HG03558 (cell line): Measurements from ENCODE around the gene ITCH.
"Not testable (repeated sequence)": the region's sequence is repeated elsewhere in the genome, so short reads cannot be mapped to it uniquely, and the experiment has no call there.

ENCODE experiments used
- ATAC-seq: cut with Tn5 transposase; IDR thresholded peaks from one replicate; pipeline ENCODE4 v1.9.1; 2021; ENCODE audit warnings: moderate number of reproducible peaks; ENCODE audit not compliant: unreplicated experiment; ENCODE audit errors: extremely low read depth

Gene ITCH

GRCh38 chr20:34363062-34363464 is at the start of gene ITCH:
Gene ITCH (plus strand): TSS chr20:34363273. CDS start chr20:34393812, 30,539 bp downstream.
- ATAC-seq = peak; percentile 76

GRCh38 chr20:34315236-34315635 is 47.8 kb upstream of the ITCH start:
- no peak for ATAC-seq

GRCh38 chr20:34316196-34316814 is 46.8 kb upstream of the ITCH start:
- ATAC-seq = no peak

- ATAC-seq = no peak
Measured at GRCh38 chr20:34318609-34319443, 44.2 kb upstream of the ITCH start.

GRCh38 chr20:34320861-34321260 is 42.2 kb upstream of the ITCH start:
- no peak for ATAC-seq

GRCh38 chr20:34322267-34323105 is 40.6 kb upstream of the ITCH start:
- no peak for ATAC-seq

- no peak for ATAC-seq
Measured at GRCh38 chr20:34324541-34324940, 38.5 kb upstream of the ITCH start.

GRCh38 chr20:34328207-34328606 is 34.9 kb upstream of the ITCH start:
- not testable (repeated sequence) for ATAC-seq

GRCh38 chr20:34328928-34329677 is 34.0 kb upstream of the ITCH start:
- no peak for ATAC-seq

GRCh38 chr20:34330861-34331544 is 32.1 kb upstream of the ITCH start:
- ATAC-seq = not testable (repeated sequence)

GRCh38 chr20:34331838-34332237 is 31.2 kb upstream of the ITCH start:
- no peak for ATAC-seq

GRCh38 chr20:34332262-34332920 is 30.7 kb upstream of the ITCH start:
- ATAC-seq = no peak

- no peak for ATAC-seq
Measured at GRCh38 chr20:34333786-34334185, 29.3 kb upstream of the ITCH start.

- no peak for ATAC-seq
Measured at GRCh38 chr20:34334654-34335407, 28.2 kb upstream of the ITCH start.

- no peak for ATAC-seq
Measured at GRCh38 chr20:34337544-34337943, 25.5 kb upstream of the ITCH start.

GRCh38 chr20:34337982-34338726 is 24.9 kb upstream of the ITCH start:
- no peak for ATAC-seq

GRCh38 chr20:34340726-34341125 is 22.3 kb upstream of the ITCH start:
- ATAC-seq = not testable (repeated sequence)

- not testable (repeated sequence) for ATAC-seq
Measured at GRCh38 chr20:34341199-34341598, 21.9 kb upstream of the ITCH start.
